A673 (cell line): ENCODE results near the gene FIBCD1. TPM values are rescaled to one million over a fixed set of nuclear protein-coding genes. Genes with fewer than 3 reads are reported as not detected.
"Not testable (repeated sequence)": the region's sequence is repeated elsewhere in the genome, so short reads cannot be mapped to it uniquely, and the experiment has no call there.

ENCODE experiments used
- BruUV-seq: library from RNA; stranded (reverse); fragments of 400-500 nt; replicated peaks from 2 replicates; lab custom pipeline; 2021; lab: Mats Ljungman, UMichigan
- CTCF ChIA-PET: fragments of 300-600 bp; sonication (Branson Sonifier 250); formaldehyde crosslinking; loops from one replicate; lab custom pipeline; 2022; ENCODE audit warnings: antibody characterized with exemption; lab: Charles Lee
- POLR2A ChIA-PET: fragments of 300-600 bp; sonication (Branson Sonifier 250); formaldehyde crosslinking; loops from one replicate; lab custom pipeline; 2022; ENCODE audit warnings: antibody characterized with exemption; ENCODE audit not compliant: low non-redundant PET; lab: Charles Lee
- DNase-seq: peaks from one replicate; pipeline ENCODE4 v3.0.0-alpha.2; 2015; ENCODE audit warnings: low spot score
- H3K27ac ChIP-seq: fragments of 200-600 bp; sonication (generic); 2 replicates; pipeline ENCODE4 v1.5.1; 2016; ENCODE audit warnings: mixed run types, low read depth, mild to moderate bottlenecking, mixed read lengths, antibody characterized with exemption, low read length; ENCODE audit not compliant: poor library complexity, severe bottlenecking
- H3K27me3 ChIP-seq: fragments of 200-600 bp; sonication (generic); replicated peaks from 2 replicates; pipeline ENCODE4 v1.6.1; 2017; ENCODE audit warnings: mixed run types, low read depth, mild to moderate bottlenecking, mixed read lengths, antibody characterized with exemption, low read length; ENCODE audit not compliant: insufficient read depth, poor library complexity
- H3K36me3 ChIP-seq: fragments of 200-600 bp; sonication (generic); 2 replicates; pipeline ENCODE4 v1.6.1; 2016; ENCODE audit warnings: mixed run types, mild to moderate bottlenecking, mixed read lengths, antibody characterized with exemption, low read length; ENCODE audit not compliant: insufficient read depth, poor library complexity, severe bottlenecking
- H3K4me1 ChIP-seq: fragments of 200-600 bp; sonication (generic); 2 replicates; pipeline ENCODE4 v1.6.1; 2017; ENCODE audit warnings: mixed run types, mild to moderate bottlenecking, mixed read lengths, antibody characterized with exemption, low read length; ENCODE audit not compliant: insufficient read depth, poor library complexity, severe bottlenecking
- H3K4me3 ChIP-seq: fragments of 200-600 bp; sonication (generic); 2 replicates; pipeline ENCODE4 v1.5.1; 2016; ENCODE audit warnings: low read depth, mixed run types, mild to moderate bottlenecking, mixed read lengths, low read length; ENCODE audit not compliant: poor library complexity, severe bottlenecking
- H3K9me3 ChIP-seq: fragments of 200-600 bp; sonication (generic); 2 replicates; pipeline ENCODE4 v1.6.1; 2016; ENCODE audit warnings: mixed run types, low read depth, mild to moderate bottlenecking, mixed read lengths, antibody characterized with exemption, low read length; ENCODE audit not compliant: poor library complexity, severe bottlenecking
- CTCF ChIP-seq: fragments of 300-800, 200-600 bp; sonication (generic); conservative IDR thresholded peaks from 2 replicates; pipeline ENCODE4 v1.5.1; 2017; ENCODE audit warnings: low read depth, mild to moderate bottlenecking, antibody characterized with exemption, low read length, moderate library complexity, mixed read lengths
- EZH2 ChIP-seq: fragments of 200-600 bp; sonication (generic); IDR thresholded peaks from 2 replicates; pipeline ENCODE4 v1.6.1; 2017; ENCODE audit warnings: borderline replicate concordance, low read depth, mild to moderate bottlenecking, mixed read lengths, antibody characterized with exemption, low read length; ENCODE audit not compliant: poor library complexity, severe bottlenecking
- intact Hi-C: fragments of 100-400 bp; cut with micrococcal nuclease; formaldehyde crosslinking; loops from one replicate; pipeline ENCODE4 v1.10.0; 2022; ENCODE audit not compliant: unreplicated experiment
- total RNA-seq: library from RNA; stranded (reverse); gene quantifications from 2 replicates; pipeline ENCODE4 v1.2.3, GENCODE V29; 2021

FIBCD1 gene
- total RNA-seq, 1 experiment from 2014 or later: 0.19 TPM

GRCh38 chr9:130956636-130957450 is 17.8 kb upstream of the FIBCD1 start:
- Histone ChIP-seq H3K36me3 (no peaks in the 10 kb centered on the region), H3K27ac (no peak overlapping the region), H3K4me3 (no peak overlapping the region), H3K27me3 (no peaks in the 10 kb centered on the region), H3K9me3 (peaks cover 7% of the 10 kb centered on the region), H3K4me1 (peaks cover 4% of the 10 kb centered on the region)
- intact Hi-C loops: no loop called here
- no TSS peak for BruUV-seq
- TF ChIP-seq EZH2: no peak
- no peak for TF ChIP-seq CTCF
- CTCF ChIA-PET: interaction anchor here (0.6 kb wide), 1 partner anchor 90 kb away, joined by 3 read pairs; no protein-coding TSS in a partner anchor
- POLR2A ChIA-PET: no interaction called here
- no peak for DNase-seq

- ChIA-PET POLR2A (no interaction called here), CTCF (no interaction called here)
- Histone ChIP-seq H3K27me3 (no peaks in the 10 kb centered on the region), H3K4me1 (peaks cover 4% of the 10 kb centered on the region), H3K27ac (no peak overlapping the region), H3K36me3 (no peaks in the 10 kb centered on the region), H3K9me3 (peaks cover 7% of the 10 kb centered on the region), H3K4me3 (no peak overlapping the region)
- no peak for DNase-seq
- no TSS peak for BruUV-seq
- intact Hi-C loops: no loop called here
- no peak for TF ChIP-seq CTCF
- no peak for TF ChIP-seq EZH2
Observed at GRCh38 chr9:130955947-130956621, 17.0 kb upstream of the FIBCD1 start.

GRCh38 chr9:130954925-130955324 is 15.9 kb upstream of the FIBCD1 start:
- intact Hi-C loops, POLR2A ChIA-PET, CTCF ChIA-PET, DNase-seq, H3K4me3 ChIP-seq, H3K9me3 ChIP-seq, H3K4me1 ChIP-seq, H3K27me3 ChIP-seq, H3K27ac ChIP-seq, H3K36me3 ChIP-seq, BruUV-seq: not testable (repeated sequence)
